GOT3 (cell line): ENCODE results near the gene SLC26A4.
"Not testable (repeated sequence)": the region's sequence is repeated elsewhere in the genome, so short reads cannot be mapped to it uniquely, and the experiment has no call there.

Experiments
- DNase-seq: peaks from one replicate; lab custom pipeline; 2025; ENCODE audit warnings: mixed read lengths; lab: John Stamatoyannopoulos, UW

Gene SLC26A4

DNA sequence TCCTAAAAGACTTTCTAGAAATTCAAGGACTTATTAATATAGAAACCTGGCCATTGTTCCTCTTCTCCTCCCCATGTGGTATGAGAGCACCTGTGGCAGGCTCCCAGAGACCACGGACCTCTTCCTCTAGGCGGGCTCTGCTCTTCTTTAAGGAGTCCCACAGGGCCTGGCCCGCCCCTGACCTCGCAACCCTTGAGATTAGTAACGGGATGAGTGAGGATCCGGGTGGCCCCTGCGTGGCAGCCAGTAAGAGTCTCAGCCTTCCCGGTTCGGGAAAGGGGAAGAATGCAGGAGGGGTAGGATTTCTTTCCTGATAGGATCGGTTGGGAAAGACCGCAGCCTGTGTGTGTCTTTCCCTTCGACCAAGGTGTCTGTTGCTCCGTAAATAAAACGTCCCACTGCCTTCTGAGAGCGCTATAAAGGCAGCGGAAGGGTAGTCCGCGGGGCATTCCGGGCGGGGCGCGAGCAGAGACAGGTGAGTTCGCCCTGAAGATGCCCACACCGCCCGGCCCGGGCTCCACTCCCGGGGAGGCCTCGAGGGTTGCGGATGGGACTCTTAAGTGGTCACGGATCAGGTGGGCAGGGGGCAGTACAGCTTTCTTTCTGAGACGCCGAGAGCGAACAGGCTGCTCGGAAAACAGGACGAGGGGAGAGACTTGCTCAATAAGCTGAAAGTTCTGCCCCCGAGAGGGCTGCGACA is at the start of gene SLC26A4:
Gene SLC26A4, plus strand, starts transcription at position 448 of the 700 bp plus-strand sequence. CDS start 814 bp downstream, outside the sequence.
- no peak for DNase-seq

DNA sequence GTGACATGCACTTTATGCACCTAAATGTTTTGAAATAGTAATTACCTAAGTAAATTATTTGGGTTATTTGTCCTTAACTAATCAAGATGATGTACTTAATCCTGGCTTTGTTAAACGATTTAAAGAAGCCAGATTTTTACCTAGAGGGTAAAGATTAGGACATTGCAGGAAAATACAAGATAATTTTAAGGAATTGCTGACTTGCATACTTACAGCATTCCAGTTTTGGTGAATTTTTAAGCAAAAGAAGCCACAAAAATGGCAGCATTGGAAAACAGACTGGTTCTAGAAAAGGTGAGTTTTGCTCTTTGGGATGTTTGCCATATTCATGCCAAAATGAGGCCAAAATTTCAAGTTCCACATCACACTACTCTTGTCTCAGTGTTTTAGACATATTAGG is 47.2 kb upstream of the SLC26A4 start:
- DNase-seq = no peak

DNA sequence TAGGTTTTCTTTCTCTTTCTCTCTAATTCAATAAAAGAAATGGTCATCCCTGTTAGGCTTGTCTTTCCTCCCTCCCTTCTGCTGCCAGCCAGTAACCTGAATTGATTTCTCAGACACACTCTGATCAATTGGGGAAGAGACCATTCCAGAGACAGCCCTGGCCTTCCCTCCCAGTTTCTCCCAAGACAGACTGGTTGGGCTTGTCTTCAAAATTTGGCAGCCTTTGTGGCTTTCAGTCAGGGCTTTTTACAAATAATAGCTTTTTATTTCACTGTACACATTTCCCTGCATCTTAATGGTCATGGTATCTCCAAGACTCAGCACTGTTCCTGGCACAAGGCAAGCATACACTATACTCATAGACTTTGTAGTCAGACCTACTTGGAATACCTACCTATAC is 46.7 kb upstream of the SLC26A4 start:
- no peak for DNase-seq

DNA sequence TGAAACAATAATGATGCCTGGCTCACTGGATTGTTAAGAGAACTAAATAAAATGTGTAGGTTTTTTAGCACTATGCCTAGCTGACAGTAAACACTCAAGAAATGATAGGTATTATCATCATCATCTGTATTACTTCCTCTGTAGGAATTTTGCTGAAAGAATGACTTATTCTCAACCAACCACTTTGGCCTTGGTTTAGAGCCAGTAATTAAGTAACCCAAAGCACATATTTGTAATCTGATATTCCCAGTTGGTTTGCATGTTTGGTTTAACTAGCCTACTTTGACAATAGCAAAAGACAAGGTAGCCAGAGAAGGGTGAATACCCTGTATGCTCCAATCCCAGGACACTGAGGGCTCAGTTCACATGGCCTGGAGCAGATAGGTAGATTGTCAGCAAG is 46.2 kb upstream of the SLC26A4 start:
- no peak for DNase-seq

DNA sequence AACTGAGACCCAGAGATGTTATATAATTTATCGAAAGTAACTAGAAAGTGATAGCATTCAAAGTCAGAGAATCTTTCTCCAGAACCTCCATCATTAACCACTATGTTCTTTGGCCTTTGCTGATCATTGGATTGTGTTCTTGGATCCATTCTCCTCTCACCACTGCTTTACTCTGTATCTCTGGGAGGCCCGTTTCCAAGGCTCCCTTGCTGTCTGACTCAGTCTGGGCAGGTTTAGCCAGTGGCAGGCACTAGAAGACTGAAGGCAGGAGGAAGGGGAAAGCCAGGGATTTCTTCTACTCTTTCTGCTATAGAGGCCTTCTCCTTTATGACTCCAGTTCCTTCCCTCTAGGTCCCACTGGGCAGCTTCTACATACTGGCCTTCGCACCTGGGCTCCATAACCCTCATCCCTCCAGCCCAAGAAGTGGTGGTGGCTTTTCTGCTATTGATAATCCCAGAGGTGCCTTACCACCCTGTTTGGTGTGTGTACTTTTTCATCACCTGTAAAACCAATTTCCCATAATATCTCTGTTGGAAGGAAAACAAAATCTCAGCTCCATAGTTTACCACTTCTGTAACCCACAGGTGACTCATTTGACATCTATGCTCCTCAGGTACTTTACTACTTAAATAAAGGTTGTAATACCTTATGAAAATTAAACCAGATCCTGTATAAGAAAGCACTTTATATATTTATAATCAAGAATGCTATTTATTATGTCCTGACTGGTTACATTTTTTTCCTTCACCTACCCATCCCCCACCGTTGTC is 44.5 kb upstream of the SLC26A4 start:
- no peak for DNase-seq

DNA sequence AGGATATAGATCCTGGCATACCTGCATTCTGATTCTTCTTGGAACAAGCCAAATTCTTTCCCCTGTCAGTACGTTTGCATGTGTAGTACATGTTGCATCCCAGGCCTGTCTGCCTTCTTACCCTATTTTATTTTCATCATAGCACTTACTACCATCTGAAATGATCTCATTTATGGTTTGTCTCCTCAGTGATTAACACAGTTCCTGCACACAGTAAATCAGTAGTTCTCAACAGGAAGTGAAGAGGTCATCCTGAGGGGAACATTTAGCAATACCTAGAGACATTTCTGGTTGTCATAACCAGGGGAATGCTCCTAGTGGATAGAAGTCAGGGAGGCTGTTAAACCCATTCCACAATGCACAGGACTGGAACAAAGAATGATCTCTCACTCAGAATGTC is 38.2 kb upstream of the SLC26A4 start:
- no peak for DNase-seq

DNA sequence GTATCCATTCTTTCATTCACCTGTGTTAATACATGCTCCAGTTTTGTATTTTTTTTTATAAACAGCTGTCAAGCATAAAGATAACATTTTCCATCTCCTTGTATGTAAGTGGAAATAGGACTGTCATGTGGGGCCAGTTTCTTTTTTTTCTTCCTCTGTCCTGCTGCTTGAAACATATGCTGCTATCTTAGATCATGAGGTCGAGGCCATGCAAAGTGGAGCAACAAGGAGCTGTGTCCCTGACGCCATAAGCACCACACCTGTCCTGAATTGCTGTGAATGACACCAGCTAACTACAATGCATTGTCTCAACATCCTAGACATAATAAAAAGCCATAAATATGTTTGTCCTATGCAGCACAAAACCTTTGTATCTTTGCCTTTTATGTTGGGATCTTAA is 37.7 kb upstream of the SLC26A4 start:
- DNase-seq = no peak

DNA sequence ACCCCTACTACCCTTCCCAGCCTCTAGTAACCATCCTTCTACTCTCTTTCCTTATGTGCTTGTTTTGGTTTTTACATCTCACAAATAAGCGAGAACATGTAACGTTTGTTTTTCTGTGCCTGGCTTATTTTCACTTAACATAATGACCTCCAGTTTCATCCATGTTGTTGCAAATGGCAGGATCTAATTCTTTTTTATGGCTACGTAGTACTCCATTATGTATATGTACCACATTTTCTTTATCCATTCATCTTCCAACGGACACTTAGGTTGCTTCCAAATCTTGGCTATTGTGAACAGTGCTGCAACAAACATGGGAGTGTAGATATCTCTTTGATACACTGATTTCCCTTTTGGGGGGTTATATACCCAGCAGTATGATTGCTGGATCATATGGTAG is 33.6 kb upstream of the SLC26A4 start:
- DNase-seq = no peak

DNA sequence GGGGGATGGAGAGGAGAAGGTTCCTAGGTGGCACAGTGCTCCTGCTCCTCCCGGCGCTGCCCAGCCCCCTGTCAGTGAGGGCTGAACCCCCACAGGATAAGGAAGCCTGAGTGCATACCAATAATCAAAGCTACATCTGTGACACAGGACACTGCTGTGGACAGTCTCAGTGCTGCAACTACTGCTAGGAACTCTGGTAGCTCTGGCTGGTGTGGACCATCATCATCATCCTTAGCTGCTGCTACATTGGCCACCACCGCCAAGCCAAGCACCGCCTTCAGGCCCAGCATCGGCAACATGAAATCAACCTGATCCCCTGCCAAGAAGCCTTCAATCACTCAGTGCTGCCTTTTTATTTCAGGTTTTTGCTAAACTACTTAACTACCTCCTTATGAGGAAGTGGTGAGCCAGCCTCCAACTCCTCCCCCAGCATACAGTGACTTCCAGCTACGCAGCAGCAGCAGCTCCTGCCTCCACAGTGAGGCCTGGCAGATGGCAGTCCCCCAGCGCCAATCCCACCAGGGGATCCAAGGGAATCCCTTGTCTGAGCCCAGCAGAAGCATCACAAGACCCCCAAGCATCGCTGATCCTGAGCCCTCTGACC is 32.1 kb upstream of the SLC26A4 start:
- no peak for DNase-seq

DNA sequence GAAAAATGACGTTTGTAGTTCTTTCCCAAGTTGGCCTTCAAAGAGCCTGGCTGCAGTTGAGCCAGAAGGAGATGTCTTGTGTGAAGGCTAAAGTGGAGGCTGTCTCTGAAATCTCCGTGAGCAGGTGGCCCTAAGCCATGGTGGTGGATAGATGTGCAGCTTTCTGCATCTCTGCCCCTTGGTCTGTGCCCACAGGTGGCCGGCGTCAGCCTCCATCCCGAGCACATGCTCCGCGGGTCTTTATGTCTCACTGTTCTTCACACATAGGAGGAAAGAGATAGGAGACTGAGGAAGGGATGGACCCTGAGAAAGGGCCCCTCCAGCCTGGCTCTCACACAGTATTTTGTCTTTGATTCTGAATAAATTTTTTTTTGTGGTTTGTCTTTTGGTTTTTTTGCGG is 30.3 kb upstream of the SLC26A4 start:
- no peak for DNase-seq

DNA sequence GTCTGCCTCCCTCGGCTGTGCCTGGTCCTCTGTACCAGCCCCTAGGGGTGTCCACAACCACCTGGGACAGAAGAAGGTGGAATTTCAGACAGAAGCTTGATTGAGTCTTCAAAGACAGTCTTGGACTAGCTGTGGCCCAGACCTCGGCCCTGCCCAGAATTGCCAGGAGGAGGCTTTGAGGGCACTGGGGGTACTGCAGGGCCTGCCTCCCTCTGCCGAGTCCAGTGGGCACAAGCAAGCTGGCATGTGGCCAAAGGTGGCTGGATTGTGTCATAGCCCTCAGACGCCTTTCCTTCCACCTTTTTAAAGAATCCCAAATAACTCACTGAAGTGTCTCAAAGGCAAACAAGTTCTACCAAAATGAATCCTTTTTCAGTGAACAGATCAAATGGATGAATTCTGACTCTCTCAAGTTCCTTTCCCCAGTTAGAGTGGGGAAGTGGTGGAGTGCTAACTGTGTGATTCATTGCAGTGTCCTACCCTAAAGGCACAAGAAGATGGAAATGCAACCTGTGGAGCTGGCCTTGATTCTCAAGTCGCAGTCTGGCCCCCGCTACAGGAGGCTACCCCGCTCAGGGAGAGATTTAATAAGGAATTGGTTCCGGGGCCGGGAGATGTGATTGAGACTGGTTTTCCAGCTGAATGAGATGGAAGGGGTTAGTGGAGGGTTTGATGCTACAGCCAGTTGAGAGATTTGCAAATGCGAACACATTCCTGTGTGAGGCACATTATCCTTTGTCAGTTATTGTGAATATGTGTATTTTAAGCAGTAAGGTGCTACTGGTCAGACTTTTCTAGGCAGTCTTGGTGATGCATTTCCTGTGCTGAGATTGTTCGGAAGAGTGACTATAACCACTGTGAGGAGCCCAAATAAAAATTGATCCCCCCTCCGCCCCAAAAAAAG is 28.8 kb upstream of the SLC26A4 start:
- no peak for DNase-seq

DNA sequence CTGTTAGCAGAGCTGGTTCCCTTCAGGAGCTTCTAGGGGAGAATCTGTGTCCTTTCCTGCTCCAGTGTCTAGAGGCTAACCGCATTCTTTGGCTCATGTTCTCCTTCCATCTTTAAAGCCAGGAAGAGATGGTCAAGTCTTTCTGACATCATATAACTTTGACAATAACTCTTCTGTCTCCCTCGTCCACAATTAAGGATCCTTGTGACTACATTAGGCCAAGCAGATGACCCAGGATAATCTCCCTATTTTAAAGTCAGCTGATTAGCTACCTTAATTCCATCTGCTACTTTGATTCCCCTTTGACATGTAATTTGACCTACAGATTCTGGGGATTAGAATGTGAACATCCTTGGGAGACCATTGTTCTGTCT is 28.1 kb upstream of the SLC26A4 start:
- DNase-seq = no peak

DNA sequence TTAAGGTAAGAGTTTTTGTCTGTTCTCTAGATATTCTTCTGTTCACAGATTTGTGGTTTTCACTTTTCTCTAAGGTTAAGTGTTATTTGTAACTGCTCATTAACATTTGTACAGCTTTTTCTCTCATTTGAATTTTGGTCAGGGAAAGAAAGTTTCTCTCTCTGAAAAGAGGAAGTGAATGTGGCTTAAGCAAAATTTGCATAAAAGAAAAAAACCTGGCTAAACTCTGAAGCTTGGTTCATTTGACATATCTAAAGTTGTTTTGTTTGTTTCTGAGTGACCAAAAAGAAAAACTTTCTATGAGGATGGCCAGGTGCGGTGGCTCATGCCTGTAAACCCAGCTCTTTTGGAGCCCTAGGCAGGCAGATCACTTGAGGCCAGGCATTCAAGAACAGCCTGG is 22.0 kb upstream of the SLC26A4 start:
- DNase-seq = no peak

DNA sequence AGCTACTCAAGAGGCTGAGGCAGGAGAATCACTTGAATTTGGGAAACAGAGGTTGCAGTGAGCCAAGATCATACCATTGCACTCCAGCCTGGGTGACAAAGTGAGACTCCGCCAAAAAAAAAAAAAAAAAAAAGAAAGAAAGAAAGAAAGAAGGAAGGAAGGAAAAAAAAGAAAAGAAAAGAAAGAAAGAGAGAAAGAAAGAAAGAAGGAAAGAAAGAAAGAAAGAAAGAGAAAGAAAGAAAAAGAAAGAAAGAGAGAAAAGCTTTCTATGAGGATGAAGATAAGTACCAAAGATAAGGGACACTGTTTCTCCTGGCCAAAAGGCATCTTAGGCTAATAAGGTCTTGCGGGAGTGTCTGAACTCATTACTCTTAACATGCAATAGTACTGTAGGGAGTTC is 21.6 kb upstream of the SLC26A4 start:
- DNase-seq = not testable (repeated sequence)

DNA sequence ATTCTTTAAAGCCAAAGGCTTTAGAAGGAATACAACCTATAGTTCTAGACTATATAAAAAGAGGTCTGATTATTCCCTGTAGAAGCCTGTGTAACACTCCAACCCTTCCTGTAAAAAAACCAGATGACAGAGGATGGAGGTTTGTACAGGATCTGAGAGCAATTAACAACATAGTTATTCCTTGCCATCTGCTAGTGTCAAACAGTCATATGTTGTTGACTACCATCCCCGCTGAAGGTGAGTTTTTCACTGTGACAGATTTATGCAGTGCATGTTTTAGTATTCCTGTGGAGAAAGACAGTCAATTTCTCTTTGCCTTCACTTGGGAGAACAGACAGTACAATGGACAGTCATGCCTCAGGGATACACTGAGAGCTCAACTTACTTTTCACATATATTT is 19.0 kb upstream of the SLC26A4 start:
- DNase-seq = no peak

DNA sequence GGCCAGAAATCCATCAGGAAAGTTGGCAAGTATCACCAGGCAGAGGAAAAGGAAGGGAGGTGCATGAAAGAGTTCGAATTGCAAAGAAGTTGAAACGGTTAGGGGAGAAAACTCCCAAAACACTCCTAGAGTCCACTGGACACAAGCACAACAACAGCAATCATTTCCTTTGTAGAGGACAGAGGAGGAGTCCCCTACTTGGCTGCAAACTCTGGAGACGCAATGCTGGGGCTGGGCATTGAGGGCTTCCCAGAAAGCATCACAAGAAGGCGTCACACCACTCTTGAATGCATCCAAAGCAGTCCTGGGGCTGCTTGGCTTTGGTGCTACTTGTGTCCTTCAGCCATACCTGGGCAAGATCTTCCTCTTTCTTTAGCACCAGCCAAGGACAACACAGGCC is 18.1 kb upstream of the SLC26A4 start:
- no peak for DNase-seq

DNA sequence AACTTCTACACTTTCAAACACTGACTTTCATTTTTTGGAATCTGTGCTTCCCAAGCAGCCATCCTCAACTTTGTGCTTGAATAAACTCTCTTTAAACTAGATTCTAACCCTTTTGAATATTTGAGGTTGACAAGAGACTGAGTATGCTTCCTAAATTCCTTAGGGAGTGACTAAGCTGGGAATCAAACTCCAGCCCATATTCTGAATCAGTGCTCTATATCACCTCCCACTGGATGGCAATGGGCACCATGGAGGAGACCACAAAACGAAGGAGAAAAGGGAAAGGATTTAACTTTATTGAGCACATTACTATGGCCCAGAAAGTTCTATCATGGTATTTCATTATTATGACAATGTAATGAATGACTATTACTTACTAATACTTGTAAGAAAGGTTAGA is 17.2 kb upstream of the SLC26A4 start:
- DNase-seq = no peak

DNA sequence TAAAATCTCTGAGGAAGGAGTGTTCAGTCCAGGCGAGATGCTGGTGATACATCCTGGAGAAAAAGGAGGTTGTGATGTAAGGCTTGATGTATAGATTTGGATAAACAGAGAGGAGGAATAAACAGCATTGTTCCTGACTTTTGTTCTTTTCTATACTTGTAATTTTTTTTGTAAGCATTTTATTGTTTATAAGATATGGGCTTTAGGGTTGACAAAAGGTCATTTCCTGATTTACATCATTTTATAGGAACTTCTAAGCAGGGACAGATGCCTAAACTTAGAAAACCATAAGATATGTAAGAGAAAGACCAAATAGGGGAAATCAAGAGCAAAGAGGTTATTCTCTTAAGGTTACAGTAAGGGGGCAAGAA is 16.7 kb upstream of the SLC26A4 start:
- DNase-seq = no peak

DNA sequence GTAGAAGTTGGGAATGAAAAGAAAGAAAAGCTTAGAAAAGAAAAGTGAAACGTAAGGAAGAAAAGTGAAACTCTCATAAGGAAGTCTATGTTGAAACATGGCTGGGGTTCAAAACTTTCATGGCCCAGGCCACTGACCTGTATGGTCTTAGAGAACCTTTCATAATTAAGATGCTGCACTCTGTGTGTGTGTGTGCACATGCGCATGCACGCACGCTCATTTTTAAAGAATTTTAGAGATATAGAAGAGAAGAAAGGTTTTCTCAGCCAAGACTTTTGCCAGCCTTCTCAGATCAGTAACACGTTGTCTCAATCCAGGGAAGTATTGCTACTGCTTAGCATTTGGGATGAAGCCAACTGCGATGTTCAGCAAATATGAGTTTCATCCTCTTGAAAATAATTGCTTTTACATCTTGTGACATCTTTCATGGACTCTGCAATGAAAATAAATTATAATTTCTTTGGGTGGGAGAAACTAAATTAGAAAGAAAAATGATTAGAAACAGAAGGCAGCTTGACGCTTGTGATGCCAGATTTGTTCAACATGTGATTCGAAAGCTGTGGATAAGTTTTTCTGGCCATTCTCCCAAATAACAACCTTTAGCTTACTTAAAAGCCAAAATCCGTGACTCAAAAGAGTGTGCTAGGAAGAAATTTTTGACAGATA is 16.2 kb upstream of the SLC26A4 start:
- DNase-seq = no peak

DNA sequence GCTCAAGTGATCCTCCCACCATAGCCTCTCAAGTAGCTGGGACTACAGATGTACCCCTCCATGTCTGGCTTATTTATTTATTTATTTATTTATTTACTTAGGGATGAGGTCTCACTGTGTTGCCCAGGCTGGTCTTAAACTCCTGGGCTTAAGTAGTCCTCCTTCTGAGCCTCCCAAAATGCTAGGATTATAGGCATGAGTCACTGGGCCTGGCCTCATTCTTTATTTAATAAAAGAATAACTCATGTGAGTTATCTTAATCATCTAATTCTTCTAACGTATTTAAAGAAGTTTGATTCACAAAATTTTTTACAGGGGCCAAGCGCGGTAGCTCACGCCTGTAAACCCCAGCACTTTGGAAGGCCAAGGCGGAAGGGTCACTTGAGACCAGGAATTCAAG is 8.0 kb upstream of the SLC26A4 start:
- DNase-seq = no peak

DNA sequence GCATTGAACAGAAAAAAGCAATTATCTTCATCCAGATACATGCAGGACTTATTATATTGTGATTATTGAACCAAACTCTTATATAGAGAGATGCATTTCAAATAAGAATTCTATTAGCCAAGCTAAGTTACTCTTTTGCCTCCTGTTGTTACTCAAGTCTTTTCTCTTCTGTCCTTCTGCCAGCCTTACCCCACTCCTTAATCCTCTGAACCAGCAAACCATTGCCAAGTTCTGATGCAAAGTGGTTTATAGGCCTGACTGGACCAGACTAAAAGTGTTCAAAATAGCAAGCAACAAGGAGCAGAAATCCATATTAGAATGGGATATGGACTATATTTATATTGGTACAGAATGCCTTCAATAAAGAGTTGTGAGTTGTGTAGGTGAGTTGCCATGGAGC is 2.2 kb upstream of the SLC26A4 start:
- no peak for DNase-seq

DNA sequence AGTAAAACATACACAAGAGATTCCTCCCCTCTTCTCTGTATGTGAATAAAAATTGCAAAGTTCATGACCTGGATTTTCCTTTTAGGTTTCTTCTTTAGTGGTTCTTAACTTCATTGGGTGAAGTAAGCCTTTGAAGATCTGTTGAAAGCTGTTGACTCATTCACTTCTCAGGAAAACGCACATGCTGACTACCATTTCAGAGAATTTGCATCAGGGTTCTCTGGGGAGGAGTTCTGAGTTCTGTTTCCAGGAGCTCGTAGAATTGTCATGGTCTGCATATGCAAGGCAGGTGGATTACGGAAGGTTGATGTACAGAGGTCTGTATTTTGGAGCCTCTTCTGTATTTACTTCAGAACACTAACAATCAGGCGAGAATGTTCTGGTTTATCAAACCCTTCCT is 962 bp upstream of the SLC26A4 start:
- DNase-seq = no peak
